Right lobe of liver (tissue), 6 donors: ENCODE data around the gene ZCCHC14. TPM values are rescaled to one million over a fixed set of nuclear protein-coding genes. Genes with fewer than 3 reads are reported as not detected.

Experiments used
- ATAC-seq, 4 donors: fragments of 200-7000 bp; cut with Tn5 transposase; one replicate each; pipeline ENCODE4 v1.9.1; 2020; ENCODE audit warnings: mild to moderate bottlenecking in 4 of 4, moderate library complexity in 4 of 4
- DNase-seq, 3 donors: peaks; one replicate each; pipeline ENCODE4 v3.0.0-alpha.2; 2020
- H3K27ac ChIP-seq, 3 donors: fragments of 200-600 bp; one replicate each; pipeline ENCODE4 v1.8.0; 2022
- H3K27me3 ChIP-seq, 2 donors: fragments of 200-600 bp; one replicate each; pipeline ENCODE4 v1.8.0; 2022
- H3K36me3 ChIP-seq, 4 donors: fragments of 200-600 bp; sonication (generic) in 1 of 4; one replicate each; pipeline versions ENCODE4 v1.5.1 to v1.8.0; 2017 to 2022; ENCODE audit warnings: control low read depth in 1 of 4
- H3K4me1 ChIP-seq, 4 donors: fragments of 200-600 bp; sonication (generic) in 1 of 4; one replicate each; pipeline versions ENCODE4 v1.5.1 to v1.8.0; 2017 to 2022; ENCODE audit warnings: control low read depth in 1 of 4
- H3K4me3 ChIP-seq, 3 donors: fragments of 200-600 bp; one replicate each; pipeline ENCODE4 v1.8.0; 2022
- H3K9me3 ChIP-seq, 4 donors: fragments of 200-600 bp; sonication (generic) in 1 of 4; one replicate each; pipeline versions ENCODE4 v1.5.1 to v1.8.0; 2017 to 2022; ENCODE audit warnings: control low read depth in 1 of 4
- POLR2A ChIP-seq: fragments of 450-650 bp; IDR thresholded peaks from one replicate; pipeline ENCODE4 v1.6.1; 2017; ENCODE audit warnings: antibody characterized with exemption, mild to moderate bottlenecking
- WGBS: methylation state at CpG from one replicate; pipeline ENCODE4 v1.1.6; 2018; ENCODE audit warnings: low coverage, low lambda C conversion rate; ENCODE audit not compliant: insufficient coverage; ENCODE audit errors: missing lambda C conversion rate; 5-methylcytosine and 5-hydroxymethylcytosine counted together
- intact Hi-C, 2 donors: fragments of 100-400 bp; cut with DNase I; formaldehyde crosslinking; loops; one replicate each; pipeline versions ENCODE4 v1.11.2 to v1.14.1; 2022
- total RNA-seq, 6 experiments: library from RNA; depleted of rRNA in 2 of 6; stranded (reverse); fragments of >200 nt in 2 of 6; fragmentation: NEBNext Ultra II Directional in 3 of 6; extraction: Animal tissue kit (Norgen Biotek cat#: 25700) in 3 of 6; gene quantifications; one replicate each; pipeline versions ENCODE4 v1.1.0 to v1.2.4, GENCODE V29; 2016 to 2023
- TF ChIP-seq, protein P1 (sequence below), 4 donors: fragments of 200-600 bp in 3 of 4; fragments of 450-650 bp in 1 of 4; IDR thresholded peaks; one replicate each; pipeline versions ENCODE4 v1.5.1 to v1.8.0; 2016 to 2022; ENCODE audit warnings: antibody characterized with exemption in 4 of 4, mild to moderate bottlenecking in 2 of 4
- donor health status: DM: no; HTN: yes; CAD: no.
- donor health status: DM: no; HTN: no; CAD: no.
- donor health status: DM: no; HTN: no; CAD: no.
- donor health status: DM: no; HTN: yes; CAD: no.
- donor health status: DM: no; HTN: yes; CAD: no.

Gene ZCCHC14
- total RNA-seq, 6 experiments from 2014 or later = 12.6 to 26.5 (median 17.7) TPM

DNA sequence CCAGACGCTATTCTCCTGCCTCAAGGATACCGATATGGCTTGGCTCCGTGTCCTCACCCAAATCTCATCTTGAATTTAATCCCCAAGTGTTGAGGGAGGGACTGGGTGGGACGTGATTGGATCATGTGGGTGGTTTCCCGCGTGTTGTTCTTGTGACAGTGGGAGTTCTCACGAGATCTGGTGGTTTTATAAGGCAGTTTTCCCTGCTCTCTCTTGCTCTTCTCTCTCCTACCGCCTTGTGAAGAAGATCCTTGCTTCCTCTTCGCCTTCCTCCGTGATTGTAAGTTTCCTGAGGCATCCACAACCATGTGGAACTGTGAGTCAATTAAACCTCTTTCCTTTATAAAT is 43.9 kb upstream of the ZCCHC14 start:
- ATAC-seq (peak; percentile 2 to 23 (median 18)), DNase-seq (no peak)
- no peak for TF ChIP-seq POLR2A
- TF ChIP-seq, protein P1, sequence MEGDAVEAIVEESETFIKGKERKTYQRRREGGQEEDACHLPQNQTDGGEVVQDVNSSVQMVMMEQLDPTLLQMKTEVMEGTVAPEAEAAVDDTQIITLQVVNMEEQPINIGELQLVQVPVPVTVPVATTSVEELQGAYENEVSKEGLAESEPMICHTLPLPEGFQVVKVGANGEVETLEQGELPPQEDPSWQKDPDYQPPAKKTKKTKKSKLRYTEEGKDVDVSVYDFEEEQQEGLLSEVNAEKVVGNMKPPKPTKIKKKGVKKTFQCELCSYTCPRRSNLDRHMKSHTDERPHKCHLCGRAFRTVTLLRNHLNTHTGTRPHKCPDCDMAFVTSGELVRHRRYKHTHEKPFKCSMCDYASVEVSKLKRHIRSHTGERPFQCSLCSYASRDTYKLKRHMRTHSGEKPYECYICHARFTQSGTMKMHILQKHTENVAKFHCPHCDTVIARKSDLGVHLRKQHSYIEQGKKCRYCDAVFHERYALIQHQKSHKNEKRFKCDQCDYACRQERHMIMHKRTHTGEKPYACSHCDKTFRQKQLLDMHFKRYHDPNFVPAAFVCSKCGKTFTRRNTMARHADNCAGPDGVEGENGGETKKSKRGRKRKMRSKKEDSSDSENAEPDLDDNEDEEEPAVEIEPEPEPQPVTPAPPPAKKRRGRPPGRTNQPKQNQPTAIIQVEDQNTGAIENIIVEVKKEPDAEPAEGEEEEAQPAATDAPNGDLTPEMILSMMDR (IDR thresholded peaks at IDR 0.05) = no peak
- H3K4me3 ChIP-seq = peak overlapping the region; percentile 30 to 48 (median 34)
- no peaks in the 10 kb centered on the region for H3K36me3 ChIP-seq
- no peaks in the 10 kb centered on the region for H3K9me3 ChIP-seq
- intact Hi-C loops = no loop called here
- 53% methylated on average over 8 of the region's 10 CpGs for WGBS
- peaks cover 0 to 25% (median 8%) of the 10 kb centered on the region in 4 donors for H3K4me1 ChIP-seq
- H3K27ac ChIP-seq = peak overlapping the region; percentile 29 to 87 (median 78)
- no peaks in the 10 kb centered on the region for H3K27me3 ChIP-seq

DNA sequence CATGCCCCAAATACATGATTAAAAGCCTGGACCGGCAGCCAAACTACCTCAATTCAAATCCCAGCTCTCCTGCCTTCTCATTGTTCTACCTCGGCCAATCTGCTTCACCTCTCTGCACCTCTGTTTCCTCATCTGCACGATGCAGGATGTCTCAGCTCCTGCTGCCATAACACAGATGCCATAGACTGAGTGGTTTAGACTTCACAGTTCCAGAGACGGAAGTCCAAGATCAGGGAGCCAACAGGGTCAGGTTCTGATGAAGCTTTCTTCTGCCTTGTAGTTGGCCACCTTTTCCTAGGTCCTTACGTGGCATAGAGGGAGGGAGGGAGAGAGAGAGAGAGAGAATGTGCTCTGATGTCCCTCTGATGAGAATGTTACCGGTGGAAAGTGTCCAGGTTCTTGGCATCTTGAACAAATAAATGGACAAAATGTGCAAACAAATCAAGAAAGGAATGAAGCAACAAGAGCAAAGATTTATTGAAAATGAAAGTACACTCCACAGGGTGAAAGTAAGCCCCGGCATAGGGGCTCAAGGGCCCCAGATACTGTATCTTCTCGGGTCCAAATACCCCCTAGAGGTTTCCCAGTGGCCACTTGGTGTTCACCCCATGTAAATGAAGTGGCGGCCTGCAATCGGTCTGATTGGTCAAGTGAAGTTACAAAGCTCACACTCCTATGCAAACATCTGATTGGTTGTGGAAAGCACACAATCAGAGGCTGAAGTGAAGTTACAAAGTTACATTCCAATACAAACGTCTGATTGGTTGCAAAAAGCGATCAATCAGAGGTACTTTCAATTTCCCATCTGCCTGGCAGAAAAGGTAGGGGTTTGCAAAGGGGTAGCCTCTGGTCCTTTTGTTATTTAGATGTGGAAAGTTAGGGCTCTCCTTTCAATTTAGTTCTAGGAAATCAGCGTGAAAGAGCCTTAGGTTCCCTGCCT is 43.3 kb upstream of the ZCCHC14 start:
- peak overlapping the region; percentile 29 to 87 (median 78) for H3K27ac ChIP-seq
- H3K36me3 ChIP-seq = no peaks in the 10 kb centered on the region
- H3K27me3 ChIP-seq = no peaks in the 10 kb centered on the region
- DNase-seq = peak; percentile 48 to 72 (median 68)
- no peaks in the 10 kb centered on the region for H3K9me3 ChIP-seq
- intact Hi-C loops = no loop called here
- peak; percentile 69 to 79 (median 74) for ATAC-seq
- peak overlapping the region; percentile 30 to 48 (median 34) for H3K4me3 ChIP-seq
- TF ChIP-seq, protein P1 (IDR thresholded peaks at IDR 0.05) = no peak
- peak; percentile 27 for TF ChIP-seq POLR2A
- WGBS = 27% methylated on average over 13 of the region's 13 CpGs
- H3K4me1 ChIP-seq = peaks cover 0 to 21% (median 8%) of the 10 kb centered on the region in 4 donors

DNA sequence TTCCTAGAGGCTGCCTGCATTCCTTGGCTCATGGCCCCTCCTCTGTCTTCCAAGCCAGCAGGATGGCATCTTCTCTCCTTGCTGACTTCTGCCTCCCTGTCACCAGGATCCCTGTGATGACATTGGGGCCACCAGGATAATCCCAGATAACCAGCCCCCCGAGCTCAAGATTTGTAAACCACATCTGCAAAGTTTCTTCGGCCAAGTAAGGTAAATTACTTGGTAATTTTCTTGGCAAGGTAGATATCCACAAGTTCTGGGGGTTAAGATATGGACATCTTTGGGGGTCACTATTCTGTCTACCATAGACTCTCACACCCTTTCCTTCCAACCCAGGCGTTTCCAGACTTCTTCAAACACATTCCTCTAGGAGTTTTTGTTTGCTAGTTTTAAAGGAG is 42.6 kb upstream of the ZCCHC14 start:
- DNase-seq (no peak), ATAC-seq (no peak)
- H3K9me3 ChIP-seq = no peaks in the 10 kb centered on the region
- intact Hi-C loops = no loop called here
- no peaks in the 10 kb centered on the region for H3K27me3 ChIP-seq
- H3K4me1 ChIP-seq = peaks cover 0 to 14% (median 4%) of the 10 kb centered on the region in 4 donors
- TF ChIP-seq, protein P1 (IDR thresholded peaks at IDR 0.05) = no peak
- no peak for TF ChIP-seq POLR2A
- H3K36me3 ChIP-seq = no peaks in the 10 kb centered on the region
- 20% methylated on average over 2 of the region's 3 CpGs for WGBS
- no peak overlapping the region for H3K4me3 ChIP-seq
- H3K27ac ChIP-seq = peak overlapping the region in 2 of 3 donors; percentile 78 to 87

DNA sequence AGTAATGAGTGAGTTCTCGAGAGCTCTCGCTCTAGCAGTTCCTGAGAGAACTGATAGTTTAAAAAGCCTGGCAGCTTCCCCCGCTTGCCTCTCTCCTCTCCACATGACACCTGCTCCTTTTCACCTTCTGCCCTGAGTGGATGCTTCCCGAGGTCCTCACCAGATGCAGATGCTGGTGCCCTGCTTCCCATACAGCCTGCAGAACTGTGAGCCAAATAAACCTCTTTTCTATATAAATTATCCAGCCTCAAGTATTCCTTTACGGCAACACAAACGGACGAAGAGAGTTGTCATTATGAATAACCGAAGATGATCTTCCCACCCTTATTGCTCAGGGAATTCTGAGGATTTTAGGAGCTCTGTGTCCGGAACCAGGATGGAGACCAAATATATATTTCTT is 41.9 kb upstream of the ZCCHC14 start:
- DNase-seq (no peak), ATAC-seq (no peak)
- no peak overlapping the region for H3K27ac ChIP-seq
- WGBS = 90% methylated on average over 9 of the region's 9 CpGs
- H3K36me3 ChIP-seq = no peaks in the 10 kb centered on the region
- peaks cover 0 to 13% (median 6%) of the 10 kb centered on the region in 4 donors for H3K4me1 ChIP-seq
- TF ChIP-seq, protein P1 (IDR thresholded peaks at IDR 0.05) = no peak
- no peak for TF ChIP-seq POLR2A
- intact Hi-C loops = no loop called here
- H3K9me3 ChIP-seq = no peaks in the 10 kb centered on the region
- no peaks in the 10 kb centered on the region for H3K27me3 ChIP-seq
- H3K4me3 ChIP-seq = no peak overlapping the region
